Stimulated activated CD8-positive, alpha-beta memory T cell treated with anti-CD3 and anti-CD28 coated beads, Interleukin-4, amount 100 ng/mL, for 1 hour (primary cell): ENCODE results near the gene CHERP.
"Not testable (repeated sequence)": the region's sequence is repeated elsewhere in the genome, so short reads cannot be mapped to it uniquely, and the experiment has no call there.

Source experiments
- DNase-seq, 2 donors: peaks; one replicate each; pipeline ENCODE4 v3.0.0-alpha.2; 2020; ENCODE audit warnings: low read depth in 2 of 2, low spot score in 1 of 2

Gene CHERP

GRCh38 chr19:16544473-16545231 is 2.4 kb upstream of the CHERP start:
- no peak for DNase-seq

- DNase-seq = not testable (repeated sequence)
Observed at GRCh38 chr19:16543734-16544133, 1.5 kb upstream of the CHERP start.

- DNase-seq = no peak
Observed at GRCh38 chr19:16542910-16543472, 754 bp upstream of the CHERP start.

GRCh38 chr19:16541526-16542044 is 652 bp downstream of the CHERP start:
- DNase-seq = no peak

GRCh38 chr19:16540948-16541347 is 1.3 kb downstream of the CHERP start:
- no peak for DNase-seq

- DNase-seq = no peak
Observed at GRCh38 chr19:16537111-16537510, 5.1 kb downstream of the CHERP start.

GRCh38 chr19:16536130-16536529 is 6.1 kb downstream of the CHERP start:
- DNase-seq = no peak

GRCh38 chr19:16535381-16535780 is 6.9 kb downstream of the CHERP start:
- DNase-seq = no peak

- no peak for DNase-seq
Observed at GRCh38 chr19:16532440-16533234, 9.6 kb downstream of the CHERP start.

GRCh38 chr19:16531380-16531669 is 10.9 kb downstream of the CHERP start:
- DNase-seq = no peak

- DNase-seq = no peak
Observed at GRCh38 chr19:16530540-16531379, 11.5 kb downstream of the CHERP start.

- no peak for DNase-seq
Observed at GRCh38 chr19:16529466-16530144, 12.6 kb downstream of the CHERP start.

GRCh38 chr19:16527971-16528521 is 14.2 kb downstream of the CHERP start:
- DNase-seq = no peak

- DNase-seq = no peak
Observed at GRCh38 chr19:16527334-16527935, 14.8 kb downstream of the CHERP start.

- no peak for DNase-seq
Observed at GRCh38 chr19:16525751-16526481, 16.3 kb downstream of the CHERP start.

- no peak for DNase-seq
Observed at GRCh38 chr19:16524991-16525734, 17.1 kb downstream of the CHERP start.

GRCh38 chr19:16522559-16523377 is 19.5 kb downstream of the CHERP start:
- DNase-seq = no peak
